Skeletal muscle cell (primary cell): ENCODE measurements around the gene SPTSSB.

Source experiments
- DNase-seq: peaks from one replicate; pipeline ENCODE4 v3.0.0-alpha.2; 2010; ENCODE audit warnings: low read depth
- H3K4me3 ChIP-seq: 2 replicates; pipeline ENCODE4 v1.5.1; 2011; ENCODE audit warnings: low read depth, mild to moderate bottlenecking, control low read depth, low read length, moderate library complexity

Gene SPTSSB

DNA sequence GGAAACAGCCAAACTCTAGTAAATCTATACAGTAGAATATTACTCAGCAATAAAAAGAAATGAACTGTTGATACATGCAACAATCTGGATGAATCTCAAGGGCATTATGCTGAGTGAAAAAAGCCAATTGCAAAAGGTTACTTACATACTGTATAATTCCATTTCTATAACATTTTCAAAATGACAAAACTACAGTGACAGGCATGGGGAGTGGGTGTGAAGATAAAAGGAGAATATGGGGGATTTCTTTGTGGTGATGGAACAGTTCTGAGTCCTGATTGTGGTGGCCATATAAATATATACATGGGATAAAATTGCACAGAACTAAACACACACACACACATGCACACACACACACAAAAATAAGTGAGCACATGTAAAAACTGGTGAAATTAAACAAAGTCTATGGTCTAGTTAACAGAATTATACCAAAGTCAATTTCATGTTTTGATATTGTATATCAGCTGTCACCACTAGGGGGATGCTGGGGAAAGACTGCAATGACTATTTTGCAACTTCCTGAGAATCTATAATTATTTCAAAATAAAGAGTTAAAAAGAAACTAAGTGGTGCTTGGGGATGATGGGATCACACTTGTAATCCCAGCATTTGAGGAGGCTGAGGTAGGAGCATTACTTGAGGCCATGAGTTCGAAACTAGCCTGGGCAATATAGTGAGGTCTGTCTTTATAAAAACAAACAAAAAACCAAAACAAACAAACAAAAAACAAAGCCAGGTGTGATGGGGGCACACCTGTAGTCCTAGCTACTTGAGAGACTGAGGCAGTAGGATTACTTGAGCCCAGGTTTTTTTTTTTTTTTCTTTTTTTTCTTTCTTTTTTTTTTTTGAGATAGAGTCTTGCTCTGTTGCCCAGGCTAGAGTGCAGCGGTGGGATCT lies 66.0 kb downstream of the SPTSSB start:
- DNase-seq, result no peak
- H3K4me3 ChIP-seq, result no peak overlapping the region

DNA sequence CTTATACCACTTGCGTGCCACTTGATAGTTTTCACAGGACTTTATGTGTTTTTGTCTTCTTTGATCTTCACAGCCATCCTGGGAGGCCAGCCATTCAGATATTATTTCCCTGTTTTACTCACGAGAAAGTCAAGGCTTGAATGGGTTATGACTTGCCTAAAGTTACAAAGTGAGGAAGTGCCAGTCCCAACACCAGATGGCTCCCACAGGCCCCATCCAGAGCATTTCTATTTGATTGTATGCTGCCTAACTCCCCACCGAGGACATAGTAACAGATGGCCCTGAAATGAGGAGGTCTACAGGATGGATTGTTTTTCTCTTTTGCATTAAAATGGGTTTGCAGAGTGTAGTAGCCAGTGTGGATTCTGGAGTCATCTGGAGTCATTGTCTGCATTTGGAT lies 74.5 kb downstream of the SPTSSB start:
- H3K4me3 ChIP-seq, result no peak overlapping the region
- DNase-seq, result no peak

DNA sequence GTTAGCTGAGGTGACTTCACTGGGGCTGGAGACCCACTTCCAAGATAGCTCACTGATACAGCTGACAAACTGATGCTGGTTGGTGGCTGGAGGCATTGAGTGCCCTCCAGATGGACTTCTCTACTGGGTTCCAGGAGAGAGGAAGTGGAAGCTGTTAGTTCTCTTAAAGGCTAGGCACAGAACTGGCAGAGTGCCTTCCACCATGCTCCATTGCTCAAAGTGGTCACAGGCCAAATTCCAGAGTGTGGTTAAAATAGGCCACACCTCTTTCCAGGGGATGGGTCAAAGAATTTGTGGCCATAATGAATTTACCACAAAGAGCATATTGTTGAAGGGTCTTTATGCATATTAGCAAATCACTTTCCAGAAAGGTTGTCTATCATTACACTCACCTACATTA lies 76.0 kb downstream of the SPTSSB start:
- H3K4me3 ChIP-seq, result no peak overlapping the region
- no peak for DNase-seq
